ENCODE data around the gene FUCA1. TPM values are rescaled to one million over a fixed set of nuclear protein-coding genes. Genes with fewer than 3 reads are reported as not detected.

The FUCA1 gene
- total and polyA plus RNA-seq, 2 of the 4 experiments (the other 2 are of a cell fraction): 2.9 to 3.5 TPM

DNA sequence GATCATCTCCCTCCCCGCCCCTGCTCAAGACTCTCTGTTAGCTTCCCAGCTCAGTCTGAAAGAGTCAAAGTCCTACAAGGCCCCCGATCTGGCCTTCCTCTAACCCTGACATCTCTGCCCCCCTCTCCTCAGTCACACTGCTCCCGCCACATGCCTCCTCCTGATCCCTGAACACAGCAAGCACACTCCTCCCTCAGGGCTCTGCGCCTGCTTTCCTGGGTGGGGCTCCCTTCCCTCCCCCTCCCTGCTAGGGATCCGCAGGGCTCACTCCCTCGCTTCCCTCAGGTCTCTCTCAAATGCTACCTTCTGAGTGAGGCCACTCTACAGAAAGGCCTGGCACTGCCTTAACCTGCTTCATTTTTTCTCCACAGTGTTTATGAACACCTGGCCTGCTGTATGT lies 61.8 kb downstream of the FUCA1 start:
- CTCF ChIA-PET: no interaction called here
- no peak overlapping the region for H4K8ac ChIP-seq (ENCODE audit: low read depth in 2 of 2, low read length in 2 of 2)
- H3K79me1 ChIP-seq (ENCODE audit: low read depth in 1 of 2, low read length in 2 of 2): peaks cover 2 to 3% of the 10 kb centered on the region in 2 experiments; a peak in 2 of 4 replicates
- H3K56ac ChIP-seq (ENCODE audit: extremely low read depth, insufficient read depth, low read length): no peak overlapping the region
- H3K27ac ChIP-seq (ENCODE audit: insufficient read depth, low read length): no peak overlapping the region
- H3K9ac ChIP-seq (ENCODE audit: low read depth, low read length): no peak overlapping the region
- H2AFZ ChIP-seq (replicated peaks; ENCODE audit: low read length, poor library complexity): peak overlapping the region; percentile 35
- H3K4ac ChIP-seq (ENCODE audit: low read depth, low read length): no peak overlapping the region
- no peak overlapping the region for H3K23ac ChIP-seq (ENCODE audit: low read depth, low read length)
- WGBS, 2 experiments (ENCODE audit: extremely low coverage in 2 of 2, insufficient read length in 1 of 2): 78% methylated on average over 2 of the region's 6 CpGs; no CpG with 5 or more reads in 1 of the 2 experiments
- ATAC-seq (ENCODE audit: low read depth) (no peak), DNase-seq (no peak)
- H4K91ac ChIP-seq (ENCODE audit: insufficient read depth, low read depth, low read length): no peak overlapping the region
- intact Hi-C loops (cut with micrococcal nuclease) (loop anchor here (5.0 kb wide), 1 partner anchor 221 kb away; no protein-coding TSS in a partner anchor), dilution Hi-C loops (cut with HindIII; ENCODE audit: low sequenced_read_pairs, unreplicated experiment) (no loop called here), in situ Hi-C loops (cut with MboI; ENCODE audit: low sequenced_read_pairs) (no loop called here)
- no peak overlapping the region for H3K4me3 ChIP-seq (ENCODE audit: insufficient read depth, low read depth, low read length)
- no peak overlapping the region for H2BK15ac ChIP-seq (ENCODE audit: low read depth, low read length)
- TF ChIP-seq FOS (IDR thresholded peaks at IDR 0.05; ENCODE audit: low read depth, low read length) (no peak), MAZ (IDR thresholded peaks at IDR 0.05; ENCODE audit: borderline replicate concordance, low read depth, low read length) (no peak), POLR2A (IDR thresholded peaks at IDR 0.05; ENCODE audit: low read depth, low read length) (no peak), SMC3 (IDR thresholded peaks at IDR 0.05; ENCODE audit: low read depth, low read length) (no peak), RAD21 (IDR thresholded peaks at IDR 0.05; ENCODE audit: low read length) (no peak), MAFK (IDR thresholded peaks at IDR 0.05; ENCODE audit: low read depth, low read length) (no peak), MXI1 (IDR thresholded peaks at IDR 0.05; ENCODE audit: borderline replicate concordance, low read depth, low read length) (no peak), NFE2L2 (IDR thresholded peaks at IDR 0.05; ENCODE audit: low read depth, low read length) (no peak), RFX5 (IDR thresholded peaks at IDR 0.05; ENCODE audit: low read depth, low read length) (no peak)
- TF ChIP-seq, protein P1, sequence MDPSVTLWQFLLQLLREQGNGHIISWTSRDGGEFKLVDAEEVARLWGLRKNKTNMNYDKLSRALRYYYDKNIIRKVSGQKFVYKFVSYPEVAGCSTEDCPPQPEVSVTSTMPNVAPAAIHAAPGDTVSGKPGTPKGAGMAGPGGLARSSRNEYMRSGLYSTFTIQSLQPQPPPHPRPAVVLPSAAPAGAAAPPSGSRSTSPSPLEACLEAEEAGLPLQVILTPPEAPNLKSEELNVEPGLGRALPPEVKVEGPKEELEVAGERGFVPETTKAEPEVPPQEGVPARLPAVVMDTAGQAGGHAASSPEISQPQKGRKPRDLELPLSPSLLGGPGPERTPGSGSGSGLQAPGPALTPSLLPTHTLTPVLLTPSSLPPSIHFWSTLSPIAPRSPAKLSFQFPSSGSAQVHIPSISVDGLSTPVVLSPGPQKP (IDR thresholded peaks at IDR 0.05; ENCODE audit: borderline replicate concordance, low read depth, low read length): no peak
- H3K27me3 ChIP-seq (ENCODE audit: control insufficient read depth, insufficient read depth, low read length): no peaks in the 10 kb centered on the region
- H2BK5ac ChIP-seq (ENCODE audit: low read depth, low read length, poor library complexity, severe bottlenecking): no peak overlapping the region
- H3K9me1 ChIP-seq (ENCODE audit: insufficient read depth, low read length): peaks cover 10% of the 10 kb centered on the region; the same call in 1 of the 2 replicates
- no peaks in the 10 kb centered on the region for H3K4me1 ChIP-seq (ENCODE audit: control insufficient read depth, insufficient read depth, low read length)
- no peak overlapping the region for H2BK20ac ChIP-seq (ENCODE audit: low read depth, low read length)
- H4K20me1 ChIP-seq (ENCODE audit: insufficient read depth, low read length): no peaks in the 10 kb centered on the region
- BruUV-seq (replicated peaks): no TSS peak
- POLR2A ChIA-PET (ENCODE audit: unreplicated experiment): interaction anchor here (0.7 kb wide), 1 partner anchor 14 kb away, joined by 7 read pairs; no protein-coding TSS in a partner anchor
- H3K9me3 ChIP-seq (ENCODE audit: control insufficient read depth, insufficient read depth, low read length): no peaks in the 10 kb centered on the region
- peak overlapping the region; percentile 57 for H2AK9ac ChIP-seq (replicated peaks; ENCODE audit: low read depth, low read length, poor library complexity)
- H2BK120ac ChIP-seq (ENCODE audit: low read depth, low read length): no peak overlapping the region
- no peak overlapping the region for H3K18ac ChIP-seq (ENCODE audit: low read depth, low read length)
- no peak overlapping the region for H4K5ac ChIP-seq (ENCODE audit: low read depth, low read length)
- no peak overlapping the region for H3K14ac ChIP-seq (replicated peaks; ENCODE audit: low read depth, low read length)
- H3K36me3 ChIP-seq (ENCODE audit: control insufficient read depth, insufficient read depth, low read length): peaks cover 27% of the 10 kb centered on the region
- no peak overlapping the region for H2AK5ac ChIP-seq (ENCODE audit: low read depth, low read length)
- no peak overlapping the region for H3K4me2 ChIP-seq (ENCODE audit: low read depth, low read length)
